Stimulated activated naive CD8-positive, alpha-beta T cell treated with anti-CD3 and anti-CD28 coated beads, Interleukin-15, Interleukin-2, amounts not matched to agents 100 ng/mL and 50 ng/mL, for 24 hours (primary cell): ENCODE data around the gene ANKS1B.

Experiments used
- H3K27ac Mint-ChIP-seq: one replicate; pipeline ENCODE4 v1.8.0; 2021; ENCODE audit warnings: mild to moderate bottlenecking, mixed read lengths
- H3K27me3 Mint-ChIP-seq: one replicate; pipeline ENCODE4 v1.8.0; 2021; ENCODE audit warnings: mixed read lengths
- H3K36me3 Mint-ChIP-seq: one replicate; pipeline ENCODE4 v1.8.0; 2021; ENCODE audit warnings: low read depth, mixed read lengths
- H3K4me1 Mint-ChIP-seq: one replicate; pipeline ENCODE4 v1.8.0; 2021; ENCODE audit warnings: low read depth, mixed read lengths
- H3K4me3 Mint-ChIP-seq: one replicate; pipeline ENCODE4 v1.8.0; 2021; ENCODE audit warnings: mild to moderate bottlenecking, mixed read lengths
- H3K9me3 Mint-ChIP-seq: one replicate; pipeline ENCODE4 v1.8.0; 2021; ENCODE audit warnings: mixed read lengths

The ANKS1B gene

DNA sequence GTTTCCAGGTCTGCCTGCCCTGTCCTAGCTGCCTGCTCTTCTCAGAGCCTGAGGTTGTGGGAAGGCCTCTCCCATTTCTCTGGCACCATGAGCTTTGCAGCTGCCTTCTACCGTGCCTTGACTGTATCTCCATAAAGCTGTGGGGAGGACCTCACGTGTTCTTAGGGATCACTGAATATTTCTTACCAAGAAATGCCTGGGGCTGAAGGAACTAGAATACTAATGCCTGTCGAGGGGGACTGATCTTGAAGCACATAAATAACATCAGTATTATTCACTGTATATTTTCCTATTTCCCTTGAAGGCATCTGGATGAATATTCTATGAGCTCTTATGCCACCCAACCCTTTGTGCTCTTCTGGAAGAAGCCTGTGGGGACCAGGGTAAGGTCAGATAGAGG lies 1236.3 kb downstream of the ANKS1B start:
- peaks cover 13% of the 10 kb centered on the region for H3K4me1 Mint-ChIP-seq
- no peaks in the 10 kb centered on the region for H3K9me3 Mint-ChIP-seq
- peaks cover 33% of the 10 kb centered on the region for H3K27me3 Mint-ChIP-seq
- no peaks in the 10 kb centered on the region for H3K36me3 Mint-ChIP-seq
- no peak overlapping the region for H3K4me3 Mint-ChIP-seq
- no peak overlapping the region for H3K27ac Mint-ChIP-seq

- Mint-ChIP-seq H3K9me3 (no peaks in the 10 kb centered on the region), H3K4me1 (peaks cover 29% of the 10 kb centered on the region), H3K27me3 (peaks cover 39% of the 10 kb centered on the region), H3K27ac (peak overlapping the region; percentile 54), H3K4me3 (peak overlapping the region; percentile 64), H3K36me3 (no peaks in the 10 kb centered on the region)
Observed at GRCh38 chr12:98745578-98746391, 1239.0 kb downstream of the ANKS1B start.

- Mint-ChIP-seq H3K4me3 (no peak overlapping the region), H3K27ac (no peak overlapping the region), H3K36me3 (no peaks in the 10 kb centered on the region), H3K27me3 (peaks cover 39% of the 10 kb centered on the region), H3K4me1 (peaks cover 36% of the 10 kb centered on the region), H3K9me3 (no peaks in the 10 kb centered on the region)
Observed at GRCh38 chr12:98744680-98745079, 1240.1 kb downstream of the ANKS1B start.

GRCh38 chr12:98743362-98743953 lies 1241.3 kb downstream of the ANKS1B start:
- H3K27ac Mint-ChIP-seq = no peak overlapping the region
- no peak overlapping the region for H3K4me3 Mint-ChIP-seq
- H3K27me3 Mint-ChIP-seq = peaks cover 34% of the 10 kb centered on the region
- no peaks in the 10 kb centered on the region for H3K36me3 Mint-ChIP-seq
- H3K4me1 Mint-ChIP-seq = peaks cover 39% of the 10 kb centered on the region
- H3K9me3 Mint-ChIP-seq = no peaks in the 10 kb centered on the region

GRCh38 chr12:98741556-98742265 lies 1243.0 kb downstream of the ANKS1B start:
- peak overlapping the region; percentile 19 for H3K4me3 Mint-ChIP-seq
- H3K4me1 Mint-ChIP-seq = peaks cover 38% of the 10 kb centered on the region
- no peaks in the 10 kb centered on the region for H3K36me3 Mint-ChIP-seq
- H3K27me3 Mint-ChIP-seq = peaks cover 19% of the 10 kb centered on the region
- H3K9me3 Mint-ChIP-seq = no peaks in the 10 kb centered on the region
- H3K27ac Mint-ChIP-seq = peak overlapping the region; percentile 93

DNA sequence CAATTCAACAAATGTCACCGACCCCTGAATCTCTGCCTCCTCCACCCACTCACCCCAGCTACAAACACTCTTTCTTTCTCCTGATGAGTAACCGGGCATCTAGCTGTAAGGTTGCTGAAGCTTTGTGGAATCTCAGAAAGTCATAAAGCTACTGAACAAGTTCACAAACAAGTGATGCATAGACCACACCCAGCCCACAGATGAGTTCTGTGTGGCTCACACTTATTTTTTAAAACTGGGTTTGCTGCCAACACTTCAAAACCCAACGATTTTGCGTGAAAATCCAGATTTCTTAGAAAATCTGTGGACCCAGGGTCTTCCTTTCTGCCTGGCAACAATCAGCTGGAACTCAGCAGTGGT lies 1243.6 kb downstream of the ANKS1B start:
- Mint-ChIP-seq H3K36me3 (no peaks in the 10 kb centered on the region), H3K27me3 (peaks cover 14% of the 10 kb centered on the region), H3K4me1 (peaks cover 33% of the 10 kb centered on the region), H3K9me3 (no peaks in the 10 kb centered on the region), H3K4me3 (peak overlapping the region; percentile 19), H3K27ac (peak overlapping the region; percentile 93)

DNA sequence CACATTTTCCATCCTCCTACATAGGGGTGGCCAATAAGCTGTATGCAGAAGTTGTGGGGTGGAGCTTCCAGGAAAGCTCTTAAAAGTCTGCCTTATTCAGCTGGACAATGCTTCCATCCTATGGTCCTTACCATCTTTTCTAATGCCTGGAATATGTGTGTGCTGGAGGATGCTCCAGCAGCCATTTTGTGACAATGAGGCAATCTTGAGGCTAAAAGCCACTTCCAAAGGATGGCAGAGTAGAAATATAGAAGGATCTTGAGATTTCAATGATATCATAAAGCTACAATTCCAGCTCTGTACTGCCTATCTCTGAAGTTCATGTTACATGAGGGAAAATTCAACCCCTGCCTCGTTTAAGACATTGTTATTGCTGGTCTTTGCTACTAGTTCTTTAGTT lies 1244.0 kb downstream of the ANKS1B start:
- Mint-ChIP-seq H3K36me3 (no peaks in the 10 kb centered on the region), H3K4me1 (peaks cover 28% of the 10 kb centered on the region), H3K27me3 (peaks cover 11% of the 10 kb centered on the region), H3K27ac (peak overlapping the region; percentile 93), H3K4me3 (peak overlapping the region; percentile 19), H3K9me3 (no peaks in the 10 kb centered on the region)

DNA sequence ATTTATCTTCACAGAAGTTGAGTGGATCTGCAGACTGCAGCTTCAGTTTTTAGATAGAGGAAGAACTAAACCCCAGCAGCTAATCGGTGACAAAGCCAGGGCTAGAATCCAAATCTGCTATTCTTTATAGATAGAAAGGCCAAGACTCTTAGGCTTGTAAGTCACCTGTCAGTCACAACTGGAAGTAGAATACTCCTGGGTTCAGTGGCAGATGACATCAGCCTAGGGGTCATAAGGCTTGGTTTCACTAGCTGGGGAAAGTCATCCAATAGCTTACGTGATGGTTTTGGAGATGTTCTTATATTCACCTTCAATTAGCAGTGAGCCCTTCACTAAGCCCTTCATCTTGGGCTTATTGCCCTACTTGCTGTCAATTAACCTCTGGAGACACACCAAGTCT lies 1246.2 kb downstream of the ANKS1B start:
- H3K4me1 Mint-ChIP-seq = peaks cover 28% of the 10 kb centered on the region

DNA sequence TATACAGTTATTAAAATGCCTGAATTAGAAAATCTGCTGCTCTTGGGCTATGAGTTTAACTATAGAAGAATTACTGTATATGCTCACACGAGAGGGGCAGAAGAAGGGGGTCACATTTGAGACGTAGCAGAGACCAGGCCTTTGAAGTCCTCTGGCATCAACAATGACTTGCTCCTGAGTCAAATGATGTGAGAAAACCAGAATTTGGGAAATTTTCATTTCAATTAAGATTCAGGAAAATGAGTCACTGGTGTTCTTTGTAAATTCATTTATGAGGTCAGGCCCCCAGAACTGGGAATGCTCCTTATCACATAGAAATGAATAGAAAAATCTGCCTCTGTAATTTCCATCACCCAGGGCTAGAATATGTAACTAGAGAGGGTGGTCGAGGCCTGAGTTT lies 1246.7 kb downstream of the ANKS1B start:
- H3K36me3 Mint-ChIP-seq = peaks cover 6% of the 10 kb centered on the region

More for the DNA sequence above, 1246.2 kb downstream of the ANKS1B start:
- H3K9me3 Mint-ChIP-seq = no peaks in the 10 kb centered on the region
- H3K27me3 Mint-ChIP-seq = peaks cover 7% of the 10 kb centered on the region
- no peak overlapping the region for H3K4me3 Mint-ChIP-seq
- H3K27ac Mint-ChIP-seq = no peak overlapping the region
- peaks cover 6% of the 10 kb centered on the region for H3K36me3 Mint-ChIP-seq

GRCh38 chr12:98737322-98737712 lies 1247.4 kb downstream of the ANKS1B start:
- Mint-ChIP-seq H3K36me3 (peaks cover 10% of the 10 kb centered on the region), H3K27ac (no peak overlapping the region), H3K4me1 (peaks cover 28% of the 10 kb centered on the region), H3K9me3 (no peaks in the 10 kb centered on the region), H3K27me3 (no peaks in the 10 kb centered on the region), H3K4me3 (no peak overlapping the region)

More for the DNA sequence above, 1246.7 kb downstream of the ANKS1B start:
- H3K27me3 Mint-ChIP-seq = peaks cover 2% of the 10 kb centered on the region
- no peak overlapping the region for H3K27ac Mint-ChIP-seq
- H3K4me3 Mint-ChIP-seq = no peak overlapping the region
- H3K4me1 Mint-ChIP-seq = peaks cover 28% of the 10 kb centered on the region
- H3K9me3 Mint-ChIP-seq = no peaks in the 10 kb centered on the region

DNA sequence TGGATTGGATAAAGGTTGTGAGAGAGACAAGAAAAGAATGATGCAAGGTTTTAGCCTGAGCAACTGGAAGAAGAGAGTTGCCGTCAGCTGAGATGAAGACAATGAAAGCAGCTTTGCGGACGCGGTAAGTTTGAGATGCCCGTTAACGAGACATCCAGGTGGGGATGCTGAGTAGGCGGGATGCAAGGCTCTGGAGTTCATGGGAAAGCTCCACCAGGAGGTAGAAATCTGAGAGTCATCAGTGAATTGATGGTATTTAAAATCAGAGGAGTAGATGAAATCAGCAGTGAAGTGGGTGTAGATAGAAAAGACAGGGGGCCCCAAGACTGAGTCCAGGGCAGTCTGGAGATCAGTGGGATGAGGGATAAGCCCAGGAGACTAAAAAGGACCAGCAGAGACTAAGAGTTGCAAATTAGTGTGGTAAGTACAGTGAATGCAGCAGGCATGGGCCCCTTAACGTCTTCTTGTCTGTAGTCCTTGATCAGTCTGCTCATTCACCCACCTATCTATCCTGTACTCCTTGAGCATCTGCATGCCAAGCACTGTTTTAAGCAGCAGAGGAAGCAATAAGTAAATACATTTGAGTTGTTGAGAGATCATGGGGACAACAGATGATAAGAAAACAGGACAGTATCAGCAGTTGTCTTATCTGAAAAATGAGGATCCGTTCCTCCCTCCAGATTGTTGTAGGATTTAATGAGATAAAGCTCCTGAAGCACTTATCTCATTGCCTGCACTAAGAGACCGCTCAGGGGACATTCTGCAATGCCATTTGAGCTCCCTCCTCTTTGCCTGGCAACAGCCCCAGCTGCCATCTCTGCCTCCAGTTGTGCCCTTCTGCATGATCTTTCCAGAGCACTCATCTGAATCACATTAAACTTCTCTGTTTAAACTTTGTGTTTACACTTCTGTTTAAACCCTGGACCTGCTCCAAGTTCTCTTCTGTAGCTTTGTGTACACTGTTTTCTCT lies 1248.1 kb downstream of the ANKS1B start:
- no peaks in the 10 kb centered on the region for H3K27me3 Mint-ChIP-seq
- H3K36me3 Mint-ChIP-seq = peaks cover 10% of the 10 kb centered on the region
- no peak overlapping the region for H3K27ac Mint-ChIP-seq
- H3K9me3 Mint-ChIP-seq = no peaks in the 10 kb centered on the region
- no peak overlapping the region for H3K4me3 Mint-ChIP-seq
- peaks cover 21% of the 10 kb centered on the region for H3K4me1 Mint-ChIP-seq

DNA sequence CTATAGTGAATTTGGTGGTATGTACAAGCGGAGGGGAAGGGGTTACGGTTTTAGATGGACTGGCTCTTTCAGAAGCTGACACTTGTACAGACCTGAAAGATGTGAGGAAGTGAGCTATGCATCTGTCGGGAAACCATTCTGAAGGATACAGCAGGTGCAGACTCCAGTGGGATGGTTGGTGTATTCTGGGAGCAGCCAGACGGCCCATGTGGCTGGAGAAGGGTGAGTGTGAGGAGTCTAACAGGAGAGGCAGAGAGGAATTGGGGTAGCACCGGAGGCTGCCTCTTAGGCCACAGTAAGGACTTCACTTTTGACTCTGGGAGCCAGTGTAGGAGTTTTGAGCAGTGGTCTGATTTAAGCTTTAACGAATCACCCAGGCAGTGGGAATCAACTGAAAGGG lies 1248.9 kb downstream of the ANKS1B start:
- Mint-ChIP-seq H3K4me1 (peaks cover 13% of the 10 kb centered on the region), H3K27me3 (no peaks in the 10 kb centered on the region), H3K36me3 (peaks cover 14% of the 10 kb centered on the region), H3K27ac (no peak overlapping the region), H3K4me3 (no peak overlapping the region), H3K9me3 (no peaks in the 10 kb centered on the region)

DNA sequence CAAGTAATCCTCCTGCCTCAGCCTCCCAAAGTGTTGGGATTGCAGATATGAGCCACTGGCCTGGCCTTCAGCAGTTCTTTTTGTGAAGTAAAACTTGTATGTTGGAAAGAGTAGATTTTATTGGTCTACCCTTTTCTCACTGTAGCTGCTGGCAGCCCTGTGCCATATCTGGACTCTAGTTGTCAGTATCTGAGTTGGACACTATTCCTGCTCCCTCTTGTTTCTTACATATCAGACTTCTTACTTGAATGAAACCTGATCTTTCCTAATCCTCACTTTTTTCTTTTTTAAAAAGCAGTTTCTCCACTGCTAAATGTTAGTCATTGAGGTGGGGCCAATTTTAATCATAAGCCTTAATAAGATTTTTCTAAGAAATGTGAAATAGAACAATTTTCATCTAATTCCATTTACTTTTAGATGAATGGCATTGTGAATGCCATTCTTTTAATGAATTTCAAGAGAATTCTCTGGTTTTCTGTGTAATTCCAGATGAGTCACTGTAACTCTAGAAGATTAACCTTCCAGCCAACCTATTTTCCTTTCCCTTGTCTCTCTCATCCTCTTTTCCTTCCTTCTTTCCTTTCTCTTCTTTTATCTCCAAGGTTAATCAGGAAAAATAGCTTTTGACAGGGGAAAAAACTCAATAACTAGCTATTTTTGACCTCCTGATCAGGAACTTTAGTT lies 1250.9 kb downstream of the ANKS1B start:
- peaks cover 30% of the 10 kb centered on the region for H3K36me3 Mint-ChIP-seq
- peak overlapping the region; percentile 36 for H3K27ac Mint-ChIP-seq
- H3K27me3 Mint-ChIP-seq = no peaks in the 10 kb centered on the region
- peaks cover 6% of the 10 kb centered on the region for H3K4me1 Mint-ChIP-seq
- no peaks in the 10 kb centered on the region for H3K9me3 Mint-ChIP-seq
- H3K4me3 Mint-ChIP-seq = no peak overlapping the region

GRCh38 chr12:98730412-98730811 lies 1254.3 kb downstream of the ANKS1B start:
- H3K4me3 Mint-ChIP-seq = no peak overlapping the region
- no peaks in the 10 kb centered on the region for H3K9me3 Mint-ChIP-seq
- H3K36me3 Mint-ChIP-seq = peaks cover 41% of the 10 kb centered on the region
- H3K27ac Mint-ChIP-seq = no peak overlapping the region
- H3K4me1 Mint-ChIP-seq = no peaks in the 10 kb centered on the region
- H3K27me3 Mint-ChIP-seq = no peaks in the 10 kb centered on the region
